DND-41 (cell line): ENCODE measurements around the gene ZNF638.

Experiments used
- ATAC-seq: fragments of 200-7000 bp; cut with Tn5 transposase; 3 replicates; pipeline ENCODE4 v1.9.1; 2021; ENCODE audit warnings: low read depth; ENCODE audit not compliant: insufficient read depth
- DNase-seq: peaks from one replicate; pipeline ENCODE4 v3.0.0-alpha.2; 2020
- H2AFZ ChIP-seq: 2 replicates; pipeline ENCODE4 v1.6.0; 2012; ENCODE audit warnings: low read depth, low read length
- H3K27ac ChIP-seq: 2 replicates; pipeline ENCODE4 v1.5.1; 2012; ENCODE audit warnings: low read length, inconsistent platforms
- H3K27me3 ChIP-seq: fragments of 200-600 bp; sonication (generic); 2 replicates; pipeline ENCODE4 v1.6.0; 2012; ENCODE audit warnings: low read length, mild to moderate bottlenecking, inconsistent platforms; ENCODE audit not compliant: insufficient read depth, poor library complexity
- H3K36me3 ChIP-seq: 2 replicates; pipeline ENCODE4 v1.5.1; 2012; ENCODE audit warnings: low read length, inconsistent platforms; ENCODE audit not compliant: insufficient read depth
- H3K4me1 ChIP-seq: 2 replicates; pipeline ENCODE4 v1.5.1; 2012; ENCODE audit warnings: mild to moderate bottlenecking, low read length; ENCODE audit not compliant: insufficient read depth
- H3K4me2 ChIP-seq: 2 replicates; pipeline ENCODE4 v1.6.0; 2012; ENCODE audit warnings: mild to moderate bottlenecking, moderate library complexity, low read length, inconsistent platforms; ENCODE audit not compliant: insufficient read depth
- H3K4me3 ChIP-seq, 2 experiments: fragments of 200-600 bp in 1 of 2; shearing (Covaris generic) in 1 of 2; 2 replicates each; pipeline ENCODE4 v1.5.1; 2012 to 2016; ENCODE audit warnings: inconsistent platforms in 2 of 2, low read length in 2 of 2, mild to moderate bottlenecking in 2 of 2, low read depth in 1 of 2, moderate library complexity in 1 of 2
- H3K79me2 ChIP-seq: 2 replicates; pipeline ENCODE4 v1.6.0; 2012; ENCODE audit warnings: low read length, inconsistent platforms; ENCODE audit not compliant: insufficient read depth
- H3K9ac ChIP-seq: 2 replicates; pipeline ENCODE4 v1.6.0; 2012; ENCODE audit warnings: low read depth, mild to moderate bottlenecking, inconsistent platforms, low read length, moderate library complexity
- H3K9me3 ChIP-seq: 2 replicates; pipeline ENCODE4 v1.5.1; 2012; ENCODE audit warnings: low read length, moderate library complexity, mild to moderate bottlenecking, inconsistent platforms; ENCODE audit not compliant: insufficient read depth, severe bottlenecking
- H4K20me1 ChIP-seq: 2 replicates; pipeline ENCODE4 v1.6.0; 2012; ENCODE audit warnings: low read length; ENCODE audit not compliant: insufficient read depth
- EZH2 ChIP-seq: IDR thresholded peaks from 3 replicates; pipeline ENCODE4 v1.6.1; 2012; ENCODE audit warnings: borderline replicate concordance, low read depth, mild to moderate bottlenecking, moderate library complexity, low read length, inconsistent platforms; ENCODE audit not compliant: severe bottlenecking
- TF ChIP-seq, protein P1 (sequence below): IDR thresholded peaks from 2 replicates; pipeline ENCODE4 v1.5.1; 2012; ENCODE audit warnings: borderline replicate concordance, low read length, moderate library complexity, mild to moderate bottlenecking; ENCODE audit not compliant: poor library complexity, severe bottlenecking; ENCODE audit errors: extremely low read depth

The ZNF638 gene

DNA sequence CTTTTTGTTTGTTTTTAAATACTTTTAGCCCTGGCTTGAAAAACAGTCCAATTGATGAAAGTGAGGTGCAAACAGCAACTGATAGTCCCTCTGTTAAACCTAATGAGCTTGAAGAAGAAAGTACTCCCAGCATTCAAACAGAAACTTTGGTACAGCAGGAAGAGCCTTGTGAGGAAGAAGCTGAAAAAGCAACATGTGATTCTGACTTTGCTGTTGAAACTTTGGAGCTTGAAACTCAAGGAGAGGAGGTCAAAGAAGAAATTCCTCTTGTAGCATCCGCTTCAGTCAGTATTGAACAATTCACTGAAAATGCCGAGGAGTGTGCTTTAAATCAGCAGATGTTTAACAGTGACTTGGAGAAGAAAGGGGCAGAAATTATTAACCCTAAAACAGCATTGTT lies 91.2 kb downstream of the ZNF638 start:
- ATAC-seq (no peak), DNase-seq (no peak)
- peaks cover 77% of the 10 kb centered on the region for H3K36me3 ChIP-seq

DNA sequence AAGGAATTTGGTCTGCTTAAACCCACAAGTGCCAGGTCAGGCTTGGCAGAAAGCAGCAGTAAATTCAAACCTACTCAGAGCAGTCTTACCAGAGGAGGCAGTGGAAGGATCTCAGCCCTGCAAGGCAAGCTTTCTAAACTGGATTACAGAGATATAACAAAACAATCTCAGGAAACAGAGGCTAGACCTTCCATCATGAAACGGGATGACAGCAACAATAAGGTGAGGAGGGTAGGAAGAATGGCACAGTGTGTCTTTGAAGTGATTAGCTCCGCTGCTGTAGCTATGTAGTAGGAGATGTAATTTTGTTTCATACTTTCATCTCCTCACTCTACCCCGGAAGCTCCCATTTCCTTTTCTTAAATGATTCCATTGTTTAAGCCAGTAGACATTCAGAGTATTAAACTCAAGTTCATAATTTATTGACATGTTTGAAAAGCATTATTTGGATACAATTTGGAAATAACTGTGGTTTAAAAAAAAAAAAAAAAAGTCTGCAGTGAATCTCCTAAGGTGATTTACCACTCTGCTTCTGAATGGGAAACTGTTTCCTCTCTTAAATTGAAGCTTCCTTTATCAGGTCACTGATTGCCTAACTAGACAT lies 92.3 kb downstream of the ZNF638 start:
- H3K4me2 ChIP-seq = no peak overlapping the region
- no peaks in the 10 kb centered on the region for H3K9me3 ChIP-seq
- H3K4me1 ChIP-seq = no peaks in the 10 kb centered on the region
- ATAC-seq (no peak), DNase-seq (no peak)
- no peak for TF ChIP-seq EZH2
- TF ChIP-seq, protein P1, sequence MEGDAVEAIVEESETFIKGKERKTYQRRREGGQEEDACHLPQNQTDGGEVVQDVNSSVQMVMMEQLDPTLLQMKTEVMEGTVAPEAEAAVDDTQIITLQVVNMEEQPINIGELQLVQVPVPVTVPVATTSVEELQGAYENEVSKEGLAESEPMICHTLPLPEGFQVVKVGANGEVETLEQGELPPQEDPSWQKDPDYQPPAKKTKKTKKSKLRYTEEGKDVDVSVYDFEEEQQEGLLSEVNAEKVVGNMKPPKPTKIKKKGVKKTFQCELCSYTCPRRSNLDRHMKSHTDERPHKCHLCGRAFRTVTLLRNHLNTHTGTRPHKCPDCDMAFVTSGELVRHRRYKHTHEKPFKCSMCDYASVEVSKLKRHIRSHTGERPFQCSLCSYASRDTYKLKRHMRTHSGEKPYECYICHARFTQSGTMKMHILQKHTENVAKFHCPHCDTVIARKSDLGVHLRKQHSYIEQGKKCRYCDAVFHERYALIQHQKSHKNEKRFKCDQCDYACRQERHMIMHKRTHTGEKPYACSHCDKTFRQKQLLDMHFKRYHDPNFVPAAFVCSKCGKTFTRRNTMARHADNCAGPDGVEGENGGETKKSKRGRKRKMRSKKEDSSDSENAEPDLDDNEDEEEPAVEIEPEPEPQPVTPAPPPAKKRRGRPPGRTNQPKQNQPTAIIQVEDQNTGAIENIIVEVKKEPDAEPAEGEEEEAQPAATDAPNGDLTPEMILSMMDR = no peak
- no peak overlapping the region for H3K27ac ChIP-seq
- 0 out of 2 replicates have a peak, but pooled peaks cover 2% of the 10 kb centered on the region for H3K79me2 ChIP-seq
- H3K4me3 ChIP-seq = no peak overlapping the region
- H3K27me3 ChIP-seq = no peaks in the 10 kb centered on the region
- no peaks in the 10 kb centered on the region for H4K20me1 ChIP-seq
- H3K9ac ChIP-seq = no peak overlapping the region
- no peak overlapping the region for H2AFZ ChIP-seq
- H3K36me3 ChIP-seq = peaks cover 84% of the 10 kb centered on the region

More for the DNA sequence above, 91.2 kb downstream of the ZNF638 start:
- Histone ChIP-seq H3K9ac (no peak overlapping the region), H3K79me2 (peaks cover 3% of the 10 kb centered on the region; the same call in 1 of the 2 replicates), H3K9me3 (no peaks in the 10 kb centered on the region), H3K27ac (no peak overlapping the region), H3K4me3 (no peak overlapping the region), H2AFZ (no peak overlapping the region), H3K4me1 (peaks cover 4% of the 10 kb centered on the region; the same call in 1 of the 2 replicates), H3K4me2 (no peak overlapping the region), H4K20me1 (no peaks in the 10 kb centered on the region), H3K27me3 (no peaks in the 10 kb centered on the region)
- TF ChIP-seq, protein P1 = no peak
- TF ChIP-seq EZH2 = no peak

DNA sequence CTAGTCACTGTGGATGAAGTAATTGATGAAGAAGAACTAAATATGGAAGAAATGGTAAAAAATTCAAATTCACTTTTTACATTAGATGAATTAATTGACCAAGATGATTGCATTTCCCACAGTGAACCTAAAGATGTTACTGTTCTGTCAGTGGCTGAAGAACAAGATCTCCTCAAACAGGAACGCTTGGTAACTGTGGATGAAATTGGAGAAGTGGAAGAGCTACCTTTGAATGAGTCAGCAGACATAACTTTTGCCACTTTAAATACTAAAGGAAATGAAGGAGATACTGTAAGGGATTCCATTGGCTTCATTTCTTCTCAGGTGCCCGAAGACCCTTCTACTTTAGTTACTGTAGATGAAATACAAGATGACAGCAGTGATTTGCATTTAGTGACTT lies 95.1 kb downstream of the ZNF638 start:
- Histone ChIP-seq H3K27me3 (no peaks in the 10 kb centered on the region), H3K9me3 (no peaks in the 10 kb centered on the region), H3K36me3 (peaks cover 92% of the 10 kb centered on the region), H3K9ac (no peak overlapping the region), H3K4me3 (no peak overlapping the region), H2AFZ (no peak overlapping the region), H3K4me2 (no peak overlapping the region), H3K4me1 (no peaks in the 10 kb centered on the region), H4K20me1 (no peaks in the 10 kb centered on the region; the same call in 1 of the 2 replicates), H3K27ac (no peak overlapping the region), H3K79me2 (no peaks in the 10 kb centered on the region)
- TF ChIP-seq, protein P1 = no peak
- TF ChIP-seq EZH2 = no peak
- ATAC-seq = no peak
- DNase-seq = no peak
